Measurements from ENCODE around the gene MAMDC4.

DNA sequence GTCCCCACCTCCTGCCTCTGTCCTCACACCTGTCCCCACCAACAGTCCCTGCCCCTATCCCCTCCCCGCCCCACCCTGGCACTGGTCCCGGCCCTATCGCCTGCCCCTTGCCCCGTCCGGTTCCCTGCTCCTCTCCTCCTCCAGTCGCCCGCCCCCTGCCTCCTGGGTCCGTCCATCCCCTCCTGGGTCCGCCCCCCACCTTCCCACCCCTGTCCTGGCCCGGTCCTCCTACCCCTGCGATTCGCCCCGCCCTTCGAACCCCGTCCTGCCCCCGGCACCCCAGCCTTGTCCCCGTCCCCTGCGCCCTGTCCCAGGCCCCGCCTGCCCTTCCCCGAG is 13.6 kb downstream of the MAMDC4 start:
- TF ChIP-seq SUZ12 (IDR thresholded peaks at IDR 0.05) = no peak
- TF ChIP-seq, protein P1, sequence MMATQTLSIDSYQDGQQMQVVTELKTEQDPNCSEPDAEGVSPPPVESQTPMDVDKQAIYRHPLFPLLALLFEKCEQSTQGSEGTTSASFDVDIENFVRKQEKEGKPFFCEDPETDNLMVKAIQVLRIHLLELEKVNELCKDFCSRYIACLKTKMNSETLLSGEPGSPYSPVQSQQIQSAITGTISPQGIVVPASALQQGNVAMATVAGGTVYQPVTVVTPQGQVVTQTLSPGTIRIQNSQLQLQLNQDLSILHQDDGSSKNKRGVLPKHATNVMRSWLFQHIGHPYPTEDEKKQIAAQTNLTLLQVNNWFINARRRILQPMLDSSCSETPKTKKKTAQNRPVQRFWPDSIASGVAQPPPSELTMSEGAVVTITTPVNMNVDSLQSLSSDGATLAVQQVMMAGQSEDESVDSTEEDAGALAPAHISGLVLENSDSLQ (IDR thresholded peaks at IDR 0.05) = no peak
- TF ChIP-seq CTBP1 (IDR thresholded peaks at IDR 0.05; ENCODE audit: borderline replicate concordance) = no peak
- TF ChIP-seq ELF4 (IDR thresholded peaks at IDR 0.05) = no peak
- no peak for TF ChIP-seq SP1 (IDR thresholded peaks at IDR 0.05)
- no peak for TF ChIP-seq TARDBP (IDR thresholded peaks at IDR 0.05)
- no peak for TF ChIP-seq FOXA1 (IDR thresholded peaks at IDR 0.05)
- TF ChIP-seq NFRKB (IDR thresholded peaks at IDR 0.05) = no peak
- TF ChIP-seq FOXM1 (IDR thresholded peaks at IDR 0.05; ENCODE audit: borderline replicate concordance) = no peak
- no peak for TF ChIP-seq BHLHE40 (IDR thresholded peaks at IDR 0.05; ENCODE audit: borderline replicate concordance)
